Amygdala (tissue), 56 donors: ENCODE data around the gene SDK2.
"Not testable (repeated sequence)": the region's sequence is repeated elsewhere in the genome, so short reads cannot be mapped to it uniquely, and the experiment has no call there.

Experiments
- DNase-seq, 56 donors: peaks; one replicate each; lab custom pipeline; 2025; lab: John Stamatoyannopoulos, UW

Gene SDK2

DNA sequence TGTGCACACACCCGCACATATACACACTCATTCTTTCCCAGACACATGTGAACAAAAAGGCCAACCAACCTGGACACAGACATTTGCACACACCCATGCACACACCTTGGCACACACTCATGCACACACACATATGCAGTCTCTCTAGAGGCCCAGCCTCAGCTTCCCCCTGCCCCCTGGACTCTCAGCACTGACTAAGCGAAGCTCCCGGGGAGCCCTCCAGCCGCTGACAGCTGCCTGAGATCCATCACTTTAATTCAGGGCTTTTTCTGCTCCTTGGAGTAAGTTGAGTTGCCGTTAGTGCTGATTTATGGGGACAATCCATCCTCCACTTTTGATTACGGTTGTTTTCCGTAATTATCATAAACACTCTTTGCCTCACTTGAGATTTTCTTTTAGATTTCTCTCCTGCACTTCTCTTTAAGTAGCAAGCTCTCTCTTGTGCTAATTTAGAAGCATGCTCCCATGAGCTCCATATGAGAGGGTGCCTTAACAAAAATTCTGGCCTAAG is 173.9 kb downstream of the SDK2 start:
- DNase-seq, result no peak

DNA sequence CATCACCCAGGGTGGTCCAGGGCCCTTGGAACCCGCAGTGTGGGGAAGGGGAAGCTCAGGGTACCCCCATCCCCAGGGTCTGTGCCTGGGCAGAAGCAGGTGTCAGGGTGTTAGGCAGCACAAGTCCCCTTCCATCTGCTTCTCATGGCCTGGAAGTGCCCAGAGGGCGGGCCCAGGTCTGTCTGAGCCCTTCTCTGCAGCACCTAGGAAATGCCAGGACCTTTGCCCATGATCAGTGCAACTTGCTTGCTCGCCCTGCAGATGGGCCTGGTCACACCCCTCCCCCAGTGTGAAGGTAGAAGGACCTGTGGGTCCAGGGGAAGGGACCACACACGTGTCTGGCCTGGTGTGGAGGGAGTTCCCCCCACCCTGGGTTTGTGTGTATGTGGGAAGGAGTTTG is 174.9 kb downstream of the SDK2 start:
- no peak for DNase-seq

DNA sequence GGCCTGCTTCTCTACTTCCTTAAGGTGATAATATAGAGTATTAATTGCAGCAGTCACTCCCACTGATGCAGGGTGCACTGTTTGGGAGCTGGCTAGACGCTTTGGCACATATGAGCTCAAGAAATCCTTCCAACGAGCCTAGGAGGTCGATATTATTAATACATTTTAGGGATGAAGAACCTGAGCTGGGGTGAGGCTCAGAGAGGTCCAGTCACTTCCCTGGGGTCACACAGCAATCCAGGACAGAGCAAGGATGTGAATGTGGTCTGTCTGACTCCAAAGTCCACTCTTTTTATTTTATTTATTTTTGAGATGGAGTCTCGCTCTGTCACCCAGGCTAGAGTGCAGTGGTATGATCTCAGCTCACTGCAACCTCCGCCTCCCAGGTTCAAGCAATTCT is 176.0 kb downstream of the SDK2 start:
- DNase-seq, result no peak

DNA sequence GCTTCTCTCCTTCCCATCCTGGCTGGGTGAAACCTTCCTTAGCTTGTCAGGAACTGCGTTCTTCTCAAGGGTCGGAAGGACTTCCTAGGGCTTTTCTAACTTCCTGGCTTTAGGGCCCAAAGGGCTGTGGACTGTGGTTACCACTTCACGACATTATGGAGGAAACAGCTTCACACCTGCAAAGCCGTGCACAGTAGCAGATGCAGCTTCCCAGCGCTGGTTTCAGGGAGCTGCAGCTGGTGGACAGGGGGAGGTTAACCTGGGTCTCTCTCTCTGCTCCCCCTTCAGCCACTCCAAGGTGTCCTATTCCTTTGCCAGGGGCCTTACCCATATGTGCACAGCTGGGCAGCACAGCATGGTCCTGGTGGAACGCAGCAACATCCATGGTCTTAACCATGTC is 176.6 kb downstream of the SDK2 start:
- DNase-seq, result no peak

DNA sequence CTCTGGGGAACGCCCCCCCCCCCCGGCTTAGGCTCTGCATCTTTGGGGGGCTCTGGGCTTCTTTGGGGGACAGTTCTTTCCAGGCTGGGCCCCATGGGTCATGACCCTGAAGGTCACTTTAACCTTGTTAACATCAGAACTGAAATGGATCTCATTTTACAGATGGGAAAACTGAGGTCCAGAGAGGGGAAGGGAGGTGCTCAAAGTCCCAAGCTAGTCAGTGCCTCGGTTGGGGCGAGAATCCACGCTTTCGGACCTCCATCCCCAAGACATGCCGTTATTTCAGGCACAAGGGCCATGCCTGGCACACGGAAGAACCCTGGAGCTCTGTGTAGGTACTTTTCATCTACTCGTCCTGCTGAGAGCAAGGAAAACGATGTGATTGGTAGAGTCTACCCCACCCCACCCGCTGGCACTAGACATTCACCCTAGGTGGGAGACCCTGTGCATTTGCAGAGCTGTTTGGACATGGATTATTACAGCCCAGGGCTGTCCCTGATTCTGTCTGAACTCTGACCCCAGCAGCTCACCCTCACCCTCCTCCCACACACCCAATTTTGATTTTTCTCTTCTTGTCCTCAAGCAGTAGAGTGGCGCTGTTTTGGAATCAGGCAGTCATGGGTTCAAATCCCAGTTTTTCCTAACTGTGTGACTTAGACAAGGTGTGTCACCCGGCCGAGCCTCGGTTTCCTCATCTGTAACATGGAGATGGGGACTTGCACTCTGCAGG is 177.4 kb downstream of the SDK2 start:
- no peak for DNase-seq

DNA sequence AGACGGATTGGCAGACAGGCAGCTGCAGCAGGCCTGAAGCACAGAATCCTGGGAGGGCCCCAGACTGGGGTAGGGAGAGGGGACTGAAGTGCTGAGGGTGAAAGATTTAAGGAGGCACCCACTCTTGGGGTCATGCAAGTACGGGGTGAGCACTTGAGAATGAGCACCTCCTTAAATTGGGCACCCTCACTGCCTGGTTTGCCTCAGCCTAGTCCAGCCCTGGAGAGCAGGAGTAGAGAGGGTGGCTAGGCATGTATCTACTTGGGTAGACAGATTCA is 178.4 kb downstream of the SDK2 start:
- DNase-seq, result no peak

DNA sequence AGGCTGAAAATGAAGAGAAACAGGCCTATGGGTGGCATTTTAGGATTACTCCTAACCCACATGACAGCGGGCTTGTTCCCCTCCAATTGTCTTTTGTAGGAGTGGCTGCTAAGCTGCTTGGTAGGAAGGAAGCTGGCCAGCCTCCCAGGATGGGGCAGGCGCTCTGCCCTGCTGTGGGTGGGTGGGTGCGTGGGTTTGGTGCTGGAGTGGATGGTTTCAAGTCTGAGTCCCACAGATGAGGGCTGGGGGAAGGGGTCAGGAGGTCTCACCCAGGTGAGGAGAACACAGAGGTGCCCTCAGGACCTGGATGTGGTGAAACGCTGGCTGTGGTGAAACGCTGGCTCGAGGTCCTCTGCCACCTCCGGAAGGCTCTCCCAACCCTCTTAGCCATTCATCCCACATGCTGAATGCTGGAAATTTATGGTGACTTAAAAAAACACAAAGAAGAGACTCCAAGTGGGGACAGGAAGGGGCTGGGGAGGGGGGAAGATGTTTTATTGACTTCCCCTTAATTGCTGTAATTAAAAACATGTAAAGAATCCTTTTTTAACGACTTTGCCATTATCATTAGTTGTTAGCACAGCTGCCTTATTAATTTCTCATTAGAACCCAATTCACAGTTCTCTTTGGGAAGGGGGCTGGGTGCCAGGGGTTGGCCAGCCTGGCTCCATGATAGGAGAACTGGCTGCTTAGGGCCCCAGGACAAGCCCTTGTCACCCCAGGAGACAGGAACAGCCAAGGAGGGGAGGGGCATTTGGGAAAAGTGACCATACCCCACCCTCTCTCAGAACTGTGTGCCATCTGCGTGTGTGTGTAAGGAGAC is 178.9 kb downstream of the SDK2 start:
- no peak for DNase-seq

DNA sequence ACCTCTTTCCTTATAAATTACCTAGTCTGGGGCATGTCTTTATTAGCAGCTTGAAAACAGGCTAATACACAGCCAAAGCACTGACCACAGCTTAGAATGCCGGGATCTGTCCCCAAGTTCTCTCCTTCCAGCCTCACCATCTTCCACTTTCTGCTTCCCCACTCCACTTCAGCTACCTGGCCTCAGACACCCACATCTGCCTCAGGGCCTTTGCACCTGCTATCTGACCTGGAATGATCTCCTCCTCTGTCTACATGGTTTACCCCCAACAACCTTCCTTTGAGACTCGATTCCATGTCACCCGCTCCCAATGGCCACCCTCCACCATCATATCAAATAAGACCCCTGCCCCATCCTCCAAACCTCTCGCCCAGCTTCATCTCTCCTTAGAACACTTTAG is 179.8 kb downstream of the SDK2 start:
- DNase-seq, result no peak

DNA sequence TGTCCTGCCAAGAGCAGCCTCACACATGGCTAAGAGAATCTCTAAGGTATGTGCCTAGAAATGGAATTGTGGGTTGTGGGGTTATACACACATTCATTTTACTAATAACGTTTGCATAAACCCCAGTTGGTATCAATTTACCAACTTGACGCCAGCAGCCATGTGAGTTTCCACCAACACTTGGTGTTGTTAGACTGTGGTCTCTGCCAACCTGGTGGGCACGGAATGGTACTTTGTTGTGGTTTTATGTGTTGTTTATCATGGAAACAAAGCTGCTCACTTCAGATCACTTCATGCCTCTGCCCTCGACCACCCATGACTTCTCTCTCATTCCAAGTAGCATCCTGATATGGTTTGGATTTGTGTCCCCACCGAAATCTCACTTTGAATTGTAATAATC is 180.4 kb downstream of the SDK2 start:
- no peak for DNase-seq

DNA sequence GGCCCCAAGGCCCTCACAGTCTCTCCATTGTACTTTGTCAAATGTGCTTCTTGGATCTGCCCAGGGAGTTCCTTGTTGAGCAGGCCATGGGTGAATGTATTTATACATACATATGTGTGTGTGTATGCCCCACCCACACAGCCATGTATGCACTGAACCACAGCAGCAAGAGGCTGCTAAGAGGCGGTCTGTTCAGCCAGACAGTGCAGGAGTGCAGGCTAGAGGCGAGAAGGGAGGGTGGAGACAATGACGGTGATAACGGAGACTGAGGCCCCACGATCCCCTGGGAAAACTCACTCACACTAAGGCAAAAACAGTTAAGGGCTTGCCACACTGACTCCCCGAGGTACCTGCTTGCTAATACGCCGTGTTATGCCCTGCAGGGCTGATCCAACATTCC is 181.4 kb downstream of the SDK2 start:
- no peak for DNase-seq

DNA sequence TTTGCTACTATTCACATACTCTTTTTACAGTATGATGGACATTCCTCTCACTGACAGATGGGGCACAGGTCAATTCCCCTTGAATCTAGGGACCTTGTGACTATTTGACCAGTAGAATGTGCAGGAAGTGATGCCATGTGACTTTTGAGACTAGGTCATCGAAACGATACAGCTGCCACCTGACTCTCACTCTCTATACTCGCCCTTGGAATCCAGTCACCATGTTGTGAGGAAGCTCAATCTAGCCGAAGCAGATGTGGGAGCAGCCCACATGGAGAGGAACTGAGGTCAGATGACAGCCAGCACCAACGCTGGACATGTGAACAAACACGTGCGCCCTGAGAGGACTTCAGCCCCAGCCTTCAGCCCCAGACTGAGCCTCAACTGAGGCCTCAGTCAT is 184.3 kb downstream of the SDK2 start:
- DNase-seq, result no peak

DNA sequence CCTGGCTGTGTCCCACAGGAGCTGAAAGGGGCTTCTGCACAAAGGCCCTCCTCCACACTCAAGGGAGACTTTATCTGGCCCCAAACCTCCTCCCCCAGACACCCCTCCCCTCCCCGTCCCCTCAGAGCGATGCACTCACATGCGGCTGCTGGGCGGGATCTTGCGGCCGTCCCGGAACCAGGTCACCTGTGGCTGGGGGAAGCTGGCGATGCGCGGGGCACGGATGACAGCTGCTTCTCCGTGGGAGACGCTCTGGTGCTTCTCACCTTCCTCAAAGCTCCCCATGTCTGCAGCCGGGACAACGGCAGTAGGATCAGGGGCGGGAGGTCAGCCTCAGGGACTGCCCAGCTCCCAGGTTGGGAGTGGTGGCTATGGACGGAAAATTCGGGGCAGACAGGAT is 188.5 kb downstream of the SDK2 start:
- no peak for DNase-seq

DNA sequence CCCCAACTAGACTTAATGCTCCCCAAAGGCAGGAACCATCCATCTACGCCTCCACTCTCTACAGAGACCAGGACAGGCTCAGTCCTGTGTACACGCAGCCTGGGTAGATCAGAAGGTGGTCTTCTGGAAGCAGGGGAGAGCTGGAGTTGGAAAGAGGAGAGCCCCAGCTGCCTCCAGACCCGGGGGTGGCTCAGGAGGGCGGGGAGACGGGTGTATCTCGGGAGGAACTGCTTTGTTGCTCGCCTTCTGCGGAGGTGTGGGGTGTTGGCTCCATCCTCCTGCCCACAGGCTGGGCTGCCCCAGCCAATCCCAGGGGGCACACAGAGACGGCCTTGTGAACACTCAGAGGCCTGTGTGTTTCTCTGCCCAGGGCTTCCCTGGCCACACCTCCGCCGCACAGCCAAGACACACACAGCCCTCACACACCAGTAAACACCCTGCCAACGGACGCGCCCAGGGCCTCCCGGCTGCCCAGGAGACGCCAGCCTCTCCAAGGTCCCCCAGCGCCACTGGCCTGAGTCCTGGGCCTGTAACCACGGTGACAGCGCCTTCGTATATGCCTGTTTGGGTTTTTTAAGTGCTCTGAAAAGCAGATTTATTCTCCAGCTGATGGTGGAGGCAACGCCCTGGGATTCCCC is 189.1 kb downstream of the SDK2 start:
- DNase-seq, result peak in 36 of 56 donors; percentile 3 to 73 (median 32)

DNA sequence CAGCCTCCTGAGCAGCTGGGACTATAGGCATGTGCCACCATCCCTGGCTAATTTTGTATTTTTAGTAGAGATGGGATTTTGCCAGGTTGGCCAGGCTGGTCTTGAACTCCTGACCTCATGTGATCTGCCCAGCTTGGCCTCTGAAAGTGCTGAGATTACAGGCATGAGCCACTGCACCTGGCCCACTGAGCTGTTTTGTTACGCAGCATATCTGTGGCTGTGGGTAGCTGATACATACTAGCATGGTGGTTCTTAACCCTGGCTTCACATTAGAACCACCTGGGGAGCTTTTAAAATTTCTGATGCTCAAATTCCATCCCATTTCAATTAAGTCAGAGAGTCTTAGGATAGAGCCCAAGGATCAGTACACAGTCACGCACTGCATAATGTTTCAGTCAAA is 190.8 kb downstream of the SDK2 start:
- DNase-seq, result not testable (repeated sequence)

DNA sequence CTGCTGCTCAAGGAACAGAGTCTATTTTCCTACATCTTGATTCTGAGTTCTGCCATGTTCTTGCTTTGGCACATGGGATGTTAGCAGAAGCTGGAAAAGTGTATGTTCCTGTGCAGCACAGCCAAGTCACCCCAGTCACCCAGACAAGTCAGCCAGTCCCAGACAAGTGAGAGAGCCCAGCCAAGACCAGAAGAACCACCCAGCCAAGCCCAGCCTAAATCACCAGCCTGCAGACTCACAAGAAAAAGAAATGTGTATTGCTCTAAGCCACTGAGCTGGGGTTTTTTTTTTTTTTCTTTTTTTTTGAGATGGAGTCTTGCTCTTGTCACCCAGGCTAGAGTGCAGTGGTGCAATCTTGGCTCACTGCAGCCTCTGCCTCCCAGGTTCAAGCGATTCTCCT is 191.2 kb downstream of the SDK2 start:
- DNase-seq, result no peak

DNA sequence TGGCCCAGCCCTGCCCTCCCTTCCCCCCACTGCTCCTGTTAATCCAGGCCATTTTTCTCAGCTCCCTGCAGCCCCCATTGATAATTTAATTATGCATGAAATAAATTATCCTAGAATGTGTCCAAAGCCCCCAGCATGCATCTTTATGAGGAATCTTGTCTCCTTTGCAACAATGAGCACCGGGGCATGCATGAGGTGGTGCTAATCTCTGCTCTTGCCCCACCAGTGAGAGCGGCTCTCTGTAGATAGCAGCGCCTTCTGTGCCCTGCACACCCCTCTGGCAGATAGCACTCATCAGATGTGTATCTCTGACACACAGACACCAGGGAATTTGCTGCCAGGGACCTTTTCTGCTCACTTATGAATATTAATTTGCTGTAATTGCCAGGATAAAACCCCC is 192.2 kb downstream of the SDK2 start:
- no peak for DNase-seq

DNA sequence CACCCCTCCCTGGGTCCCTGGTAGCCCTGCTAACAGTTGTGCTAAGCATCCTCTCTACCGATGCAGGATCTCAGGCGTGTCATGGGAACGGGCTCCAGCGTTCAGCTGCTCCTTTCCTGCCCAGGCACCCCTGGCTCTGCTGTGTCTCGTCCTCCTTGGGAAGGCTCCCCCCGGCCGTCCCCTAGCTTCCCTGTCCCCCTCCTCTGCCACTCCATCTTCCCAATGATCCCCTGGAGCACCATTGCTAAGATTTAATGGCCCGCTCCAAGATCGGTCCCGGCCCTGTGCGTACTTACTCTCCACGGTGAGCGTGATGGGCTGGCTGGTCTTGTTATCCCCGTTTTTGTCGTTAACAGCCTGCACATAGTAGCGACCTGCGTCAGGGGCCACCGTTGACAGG is 196.9 kb downstream of the SDK2 start:
- DNase-seq, result no peak

DNA sequence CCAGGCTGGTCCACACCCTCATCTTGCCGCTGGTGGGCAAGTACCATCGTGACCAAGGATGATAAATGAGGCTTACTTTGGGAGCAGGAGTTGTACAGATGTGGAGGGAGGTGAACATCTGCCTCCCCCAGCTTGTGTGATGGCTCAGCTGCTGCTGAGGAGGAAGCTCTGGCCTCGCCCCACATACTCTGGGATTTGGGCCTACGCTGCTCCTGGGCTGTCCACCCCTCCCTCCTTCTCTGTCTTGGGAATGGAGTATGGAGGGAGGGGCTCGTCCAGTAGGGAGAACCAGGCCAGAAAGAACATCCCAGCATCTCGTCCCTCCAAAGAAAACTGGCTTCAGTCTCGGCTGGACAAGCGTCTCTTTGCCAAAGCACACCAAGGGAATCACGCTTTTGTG is 197.6 kb downstream of the SDK2 start:
- no peak for DNase-seq

DNA sequence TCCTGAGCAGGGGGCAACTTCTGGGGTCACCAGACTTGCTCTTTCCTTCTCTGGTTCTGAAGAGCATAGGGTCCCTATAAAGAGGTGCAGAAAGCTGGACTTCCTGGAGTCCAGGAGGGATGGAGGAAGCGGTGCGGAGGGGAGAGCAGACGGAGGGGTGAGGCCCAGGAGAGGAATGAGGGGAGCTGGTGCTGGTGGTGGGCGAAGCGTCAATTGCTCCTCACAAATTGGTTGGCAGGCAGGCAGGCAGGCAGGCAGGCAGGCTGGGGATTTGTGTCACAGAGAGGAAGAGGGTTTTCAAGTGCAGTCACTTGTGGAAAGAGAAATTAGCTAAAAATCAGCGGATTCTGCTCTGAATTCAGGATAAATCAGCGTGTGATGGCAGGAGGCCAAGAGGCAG is 198.8 kb downstream of the SDK2 start:
- no peak for DNase-seq

DNA sequence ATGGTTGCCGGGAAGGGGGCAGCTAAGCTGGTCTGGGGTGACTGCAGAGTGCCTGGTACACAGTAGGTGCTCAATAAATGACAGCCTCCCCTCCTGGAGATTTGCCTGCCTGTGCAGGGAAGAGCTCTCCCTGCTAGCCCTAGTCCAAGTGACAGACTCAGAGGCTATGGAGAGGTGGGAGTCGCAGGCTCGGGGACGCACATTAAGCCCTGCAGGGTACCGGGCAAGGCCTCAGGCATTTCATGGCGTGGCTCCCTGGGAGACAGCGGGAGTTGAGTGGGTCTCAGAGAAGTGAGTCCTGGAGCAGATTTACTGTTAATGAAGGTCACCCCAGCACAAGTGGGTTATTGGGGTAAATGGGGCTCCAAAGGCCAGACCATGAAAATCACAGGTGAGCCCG is 200.2 kb downstream of the SDK2 start:
- DNase-seq, result no peak

DNA sequence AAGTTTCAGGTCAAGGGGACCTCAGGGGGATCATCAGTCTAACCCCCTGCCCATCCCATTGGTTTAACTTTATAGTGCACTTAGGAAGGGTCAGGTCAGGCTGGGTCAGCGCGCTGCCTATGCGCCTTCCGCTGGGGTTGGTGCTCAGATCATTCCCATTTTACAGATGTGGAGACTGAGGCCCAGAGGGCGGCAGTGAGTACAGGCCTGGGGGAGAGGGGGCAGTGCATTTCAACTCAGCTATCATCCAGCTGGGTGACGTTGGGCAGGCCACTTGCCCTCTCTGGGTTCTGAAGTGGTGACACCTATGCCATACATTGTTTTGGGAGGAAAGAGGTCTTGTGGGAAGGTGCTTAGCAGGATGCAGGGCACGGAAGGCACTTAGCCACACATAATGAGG is 204.6 kb downstream of the SDK2 start:
- no peak for DNase-seq

DNA sequence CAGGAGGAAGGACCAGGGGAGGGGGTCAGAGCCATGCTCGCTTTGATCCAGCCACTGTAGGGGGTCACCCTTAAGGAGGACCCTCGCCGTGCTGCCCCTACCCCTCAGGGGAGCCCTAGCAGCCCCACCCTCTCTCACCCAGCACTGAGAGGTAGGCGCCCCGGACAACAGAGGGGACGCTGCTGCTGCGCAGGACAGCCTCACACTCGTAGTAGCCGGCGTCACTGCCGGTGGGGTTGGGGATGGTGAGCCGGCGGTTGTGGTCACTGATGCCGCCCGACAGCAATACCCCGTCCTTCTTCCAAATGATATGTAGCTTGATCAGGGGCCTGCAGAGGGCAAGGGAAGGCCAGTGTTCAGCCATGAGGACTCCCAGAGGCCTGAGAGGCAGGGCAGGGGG is 206.4 kb downstream of the SDK2 start:
- no peak for DNase-seq
